ENCODE data around the gene PRSS38.
A peak's percentile ranks its signal among the peaks of the same experiment; 100 is the strongest.

The PRSS38 gene

DNA sequence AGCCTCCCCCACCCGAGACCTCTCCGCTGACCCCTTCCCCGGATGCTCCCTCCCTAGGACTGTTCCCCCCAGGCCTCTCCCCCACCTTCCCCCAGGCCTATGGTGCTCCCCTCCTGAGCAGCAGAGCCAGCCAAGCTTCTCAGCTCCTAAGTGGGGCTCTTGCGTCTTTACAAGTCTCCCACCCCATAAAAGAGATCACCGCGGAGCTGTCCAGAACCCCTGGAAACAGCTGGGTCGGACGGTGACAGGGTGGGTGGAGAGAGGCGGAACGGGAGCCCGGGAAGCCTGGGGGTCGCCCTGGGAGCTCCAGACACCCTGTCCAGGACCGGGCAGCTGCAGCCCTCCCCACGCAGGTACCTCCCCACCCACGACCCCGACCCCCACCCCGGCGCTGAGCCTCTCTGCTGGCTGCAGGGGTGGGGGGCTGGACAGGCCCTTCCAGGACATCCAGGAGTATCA is 71.1 kb downstream of the PRSS38 start:
- Histone ChIP-seq H3K4me1 (no peaks in the 10 kb centered on the region), H3K9me3 (ENCODE audit: control insufficient read depth, low read length) (no peaks in the 10 kb centered on the region), H2AFZ (peak overlapping the region; percentile 74), H3K4me3 (ENCODE audit: low read depth, low read length) (no peak overlapping the region), H3K79me2 (no peaks in the 10 kb centered on the region), H3K4me2 (ENCODE audit: low read length) (no peak overlapping the region), H3K9ac (no peak overlapping the region), H3K27ac (no peak overlapping the region), H3K27me3 (ENCODE audit: control insufficient read depth, insufficient read depth, low read length) (no peaks in the 10 kb centered on the region), H3K36me3 (ENCODE audit: control insufficient read depth, insufficient read depth, low read length) (no peaks in the 10 kb centered on the region)
- TF ChIP-seq, protein P1, sequence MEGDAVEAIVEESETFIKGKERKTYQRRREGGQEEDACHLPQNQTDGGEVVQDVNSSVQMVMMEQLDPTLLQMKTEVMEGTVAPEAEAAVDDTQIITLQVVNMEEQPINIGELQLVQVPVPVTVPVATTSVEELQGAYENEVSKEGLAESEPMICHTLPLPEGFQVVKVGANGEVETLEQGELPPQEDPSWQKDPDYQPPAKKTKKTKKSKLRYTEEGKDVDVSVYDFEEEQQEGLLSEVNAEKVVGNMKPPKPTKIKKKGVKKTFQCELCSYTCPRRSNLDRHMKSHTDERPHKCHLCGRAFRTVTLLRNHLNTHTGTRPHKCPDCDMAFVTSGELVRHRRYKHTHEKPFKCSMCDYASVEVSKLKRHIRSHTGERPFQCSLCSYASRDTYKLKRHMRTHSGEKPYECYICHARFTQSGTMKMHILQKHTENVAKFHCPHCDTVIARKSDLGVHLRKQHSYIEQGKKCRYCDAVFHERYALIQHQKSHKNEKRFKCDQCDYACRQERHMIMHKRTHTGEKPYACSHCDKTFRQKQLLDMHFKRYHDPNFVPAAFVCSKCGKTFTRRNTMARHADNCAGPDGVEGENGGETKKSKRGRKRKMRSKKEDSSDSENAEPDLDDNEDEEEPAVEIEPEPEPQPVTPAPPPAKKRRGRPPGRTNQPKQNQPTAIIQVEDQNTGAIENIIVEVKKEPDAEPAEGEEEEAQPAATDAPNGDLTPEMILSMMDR (IDR thresholded peaks at IDR 0.05), result no peak

DNA sequence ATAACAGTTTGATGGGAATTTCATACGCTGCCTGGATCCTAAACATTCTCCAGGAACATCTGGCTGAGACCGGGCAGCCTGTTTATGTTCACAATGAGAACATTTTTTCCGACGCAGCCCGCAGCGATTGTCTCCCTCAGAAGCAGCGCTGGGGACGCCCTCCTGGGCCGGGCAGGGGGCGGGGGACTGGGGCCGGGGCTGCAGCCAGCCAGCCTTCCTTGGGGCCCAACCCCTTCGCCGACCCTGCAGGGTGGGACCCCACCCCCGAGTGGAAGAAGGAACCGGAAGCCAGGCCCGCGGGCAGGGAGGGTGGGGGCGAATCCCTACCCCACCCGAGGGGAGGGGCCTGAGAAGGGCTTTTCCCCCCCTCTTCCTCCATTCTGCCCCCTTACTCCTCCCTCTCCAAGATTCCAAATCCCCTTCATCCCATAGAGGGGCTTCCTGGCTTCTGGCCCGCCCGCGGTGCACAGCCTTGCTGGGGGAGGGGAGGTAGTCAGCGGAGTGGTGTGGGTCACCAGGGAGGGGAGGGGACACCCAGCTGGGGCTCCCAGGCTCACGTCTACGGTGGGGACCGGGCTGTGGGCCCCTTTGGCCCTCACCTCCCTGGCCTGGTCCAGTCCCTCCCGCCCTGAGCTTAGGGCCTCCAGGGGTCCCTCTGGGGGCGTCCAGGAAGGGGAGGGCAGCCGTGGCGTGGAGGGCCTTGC is 71.7 kb downstream of the PRSS38 start:
- H3K4me1 ChIP-seq, result no peaks in the 10 kb centered on the region
- no peaks in the 10 kb centered on the region for H3K79me2 ChIP-seq
- TF ChIP-seq, protein P1 (IDR thresholded peaks at IDR 0.05), result no peak
- H3K4me3 ChIP-seq (ENCODE audit: low read depth, low read length), result no peak overlapping the region
- H2AFZ ChIP-seq, result peak overlapping the region; percentile 74
- peak overlapping the region; percentile 2 for H3K4me2 ChIP-seq (ENCODE audit: low read length)
- H3K36me3 ChIP-seq (ENCODE audit: control insufficient read depth, insufficient read depth, low read length), result no peaks in the 10 kb centered on the region
- H3K27ac ChIP-seq, result no peak overlapping the region
- H3K27me3 ChIP-seq (ENCODE audit: control insufficient read depth, insufficient read depth, low read length), result no peaks in the 10 kb centered on the region
- no peak overlapping the region for H3K9ac ChIP-seq
- H3K9me3 ChIP-seq (ENCODE audit: control insufficient read depth, low read length), result no peaks in the 10 kb centered on the region

DNA sequence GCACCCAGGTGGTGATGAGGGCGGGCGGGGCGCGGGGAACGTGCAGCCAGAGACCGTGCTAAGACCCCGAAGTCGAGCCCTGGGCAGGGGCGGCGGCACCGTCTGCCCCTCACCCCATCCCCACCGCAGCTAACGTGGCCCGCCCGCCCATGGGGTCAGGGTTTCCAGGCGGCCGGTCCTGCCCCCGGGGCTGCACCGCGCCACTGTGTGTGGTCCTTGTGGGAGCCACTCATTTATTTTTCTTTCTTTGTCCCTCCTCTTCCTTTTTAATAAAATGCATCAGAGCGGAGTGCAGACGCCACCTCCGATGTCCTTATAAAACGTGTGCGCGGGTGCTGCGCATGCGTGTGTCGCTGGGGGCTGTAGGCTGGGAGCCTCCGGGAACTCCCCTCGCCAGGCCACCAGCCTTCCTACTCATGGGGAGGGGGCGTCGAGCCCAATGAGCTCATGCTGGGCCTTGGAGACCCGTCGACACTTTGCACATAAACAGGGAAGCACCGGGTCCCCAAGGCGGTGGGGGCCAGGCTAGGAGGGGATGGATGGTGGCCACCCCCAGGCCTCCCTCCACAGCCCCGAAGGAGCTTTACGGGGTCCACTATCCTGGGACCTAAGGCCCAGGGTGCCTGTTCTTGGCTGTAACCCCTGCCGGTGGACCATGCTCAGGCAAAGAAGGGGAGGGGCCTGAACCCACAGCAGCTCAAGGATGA is 72.4 kb downstream of the PRSS38 start:
- Histone ChIP-seq H3K36me3 (ENCODE audit: control insufficient read depth, insufficient read depth, low read length) (no peaks in the 10 kb centered on the region), H3K27ac (no peak overlapping the region), H2AFZ (no peak overlapping the region), H3K9me3 (ENCODE audit: control insufficient read depth, low read length) (no peaks in the 10 kb centered on the region), H3K79me2 (no peaks in the 10 kb centered on the region), H3K4me1 (no peaks in the 10 kb centered on the region), H3K4me2 (ENCODE audit: low read length) (no peak overlapping the region), H3K9ac (no peak overlapping the region), H3K4me3 (ENCODE audit: low read depth, low read length) (no peak overlapping the region), H3K27me3 (ENCODE audit: control insufficient read depth, insufficient read depth, low read length) (no peaks in the 10 kb centered on the region)
- TF ChIP-seq, protein P1 (IDR thresholded peaks at IDR 0.05), result no peak

DNA sequence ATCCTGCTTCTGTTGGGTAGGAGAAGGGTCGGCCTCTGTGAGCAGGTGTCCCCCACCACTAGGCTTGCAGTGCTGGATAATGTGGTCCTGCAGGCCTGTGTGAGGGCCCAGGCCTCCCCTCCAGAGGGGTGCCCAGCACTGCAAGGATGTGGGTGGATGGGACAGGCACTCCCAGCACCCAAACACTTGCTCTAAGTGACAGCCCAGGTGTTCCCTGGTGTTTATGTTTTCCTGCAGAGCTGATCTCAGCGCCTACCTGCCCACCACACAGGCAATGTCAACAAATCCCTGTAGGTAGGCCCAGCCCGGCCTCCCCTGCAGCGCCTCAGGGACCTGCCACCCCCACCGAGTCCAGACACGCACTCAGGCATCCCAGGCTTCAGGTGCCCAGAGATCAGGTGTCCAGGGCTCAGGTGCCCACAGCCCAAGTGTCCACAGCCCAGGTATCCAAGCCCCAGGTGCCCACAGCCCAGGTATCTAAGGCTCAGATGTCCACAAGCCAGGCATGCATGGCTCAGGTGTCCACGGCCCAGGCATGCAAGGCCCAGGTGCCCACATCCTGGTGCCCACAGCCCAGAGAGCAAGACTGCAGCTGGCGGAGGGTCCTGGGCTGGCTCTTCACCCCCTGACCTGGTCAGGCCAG is 73.0 kb downstream of the PRSS38 start:
- no peak overlapping the region for H3K4me3 ChIP-seq (ENCODE audit: low read depth, low read length)
- no peak overlapping the region for H3K27ac ChIP-seq

More for the DNA sequence above, 73.0 kb downstream of the PRSS38 start:
- Histone ChIP-seq H3K9ac (no peak overlapping the region), H3K79me2 (no peaks in the 10 kb centered on the region), H3K27me3 (ENCODE audit: control insufficient read depth, insufficient read depth, low read length) (no peaks in the 10 kb centered on the region), H2AFZ (no peak overlapping the region), H3K4me1 (no peaks in the 10 kb centered on the region), H3K36me3 (ENCODE audit: control insufficient read depth, insufficient read depth, low read length) (no peaks in the 10 kb centered on the region), H3K9me3 (ENCODE audit: control insufficient read depth, low read length) (no peaks in the 10 kb centered on the region), H3K4me2 (ENCODE audit: low read length) (no peak overlapping the region)
- TF ChIP-seq, protein P1 (IDR thresholded peaks at IDR 0.05), result no peak
